Stimulated activated CD4-positive, alpha-beta T cell treated with anti-CD3 and anti-CD28 coated beads, Interleukin-2, amount 100 ng/mL, for 24 hours (primary cell): Measurements from ENCODE around the gene ASPSCR1.

Experiments
- DNase-seq, 2 donors: peaks; one replicate each; pipeline ENCODE4 v3.0.0-alpha.2; 2020

The ASPSCR1 gene

DNA sequence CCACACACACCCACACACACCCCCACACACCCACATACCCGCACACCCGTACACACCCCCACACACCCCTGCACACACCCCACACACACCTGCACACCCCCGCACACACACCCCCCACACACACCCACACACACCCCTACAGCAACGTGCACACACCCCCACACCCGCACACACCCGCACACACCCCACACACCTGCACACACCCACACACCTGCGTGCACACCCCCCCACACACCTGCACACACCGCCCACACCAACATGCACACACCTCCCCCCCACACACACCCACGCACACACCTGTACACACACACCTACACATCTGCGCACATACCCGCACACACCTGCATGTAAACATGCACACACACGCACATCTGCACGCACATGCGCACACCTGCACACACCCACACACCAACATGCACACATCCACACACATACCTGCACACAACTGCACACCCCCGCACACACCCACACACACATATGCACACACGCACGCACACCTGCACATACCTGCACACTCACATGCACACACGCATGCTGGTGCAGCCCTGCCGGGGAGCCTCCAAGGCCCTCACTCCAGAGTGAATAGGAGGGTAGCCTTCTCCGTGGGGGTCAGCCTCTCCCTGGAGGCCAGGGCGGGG is 7.5 kb downstream of the ASPSCR1 start:
- no peak for DNase-seq

DNA sequence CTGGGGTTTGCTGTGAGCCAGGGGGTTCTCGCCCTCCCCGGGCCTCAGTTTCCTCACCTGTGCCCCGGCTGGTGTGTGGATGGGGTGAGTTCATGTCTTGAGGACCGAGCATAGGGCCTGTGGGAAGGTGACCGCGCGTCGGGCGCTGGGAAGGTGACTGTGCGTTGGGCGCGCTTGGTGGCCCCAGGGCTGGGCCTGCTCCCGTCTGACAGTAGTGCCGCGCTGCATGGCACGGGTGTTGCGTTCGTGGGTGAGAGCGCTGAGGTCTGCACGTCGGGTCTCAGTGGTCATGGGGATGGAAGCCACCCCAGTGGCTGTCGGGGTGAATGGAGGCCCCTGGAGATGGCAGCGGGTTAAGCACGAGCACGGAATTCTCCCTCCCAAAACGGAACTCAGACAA is 9.2 kb downstream of the ASPSCR1 start:
- DNase-seq: no peak

DNA sequence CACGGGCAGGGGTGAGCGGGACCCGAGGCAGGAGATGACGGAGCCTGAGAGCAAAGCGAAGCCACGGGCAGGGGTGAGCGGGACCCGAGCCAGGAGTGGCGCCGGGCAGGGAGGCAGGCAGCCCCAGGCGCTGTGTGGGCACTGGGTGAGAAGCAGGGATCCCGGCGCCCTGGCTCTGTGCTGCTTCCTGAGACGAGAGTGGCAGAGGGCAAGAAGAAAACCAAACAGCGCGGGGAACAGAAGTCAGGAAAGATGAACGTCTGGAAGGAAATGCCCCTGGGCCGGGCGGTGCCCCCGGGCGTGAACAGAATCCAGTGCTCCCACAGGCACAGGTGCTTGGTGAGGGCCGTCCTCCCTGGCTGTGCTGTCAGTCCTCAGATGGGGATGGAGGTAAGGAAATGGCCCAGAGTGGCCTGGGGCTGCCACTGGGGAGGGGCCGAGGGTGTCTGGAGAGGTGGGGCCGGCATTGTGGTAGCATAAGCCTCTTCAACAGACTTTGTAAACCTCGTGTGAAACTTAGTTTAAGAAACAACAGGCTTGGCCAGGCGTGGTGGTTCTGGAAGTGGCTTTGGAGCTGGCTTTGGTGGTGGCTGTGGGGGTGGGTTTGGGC is 9.8 kb downstream of the ASPSCR1 start:
- no peak for DNase-seq

DNA sequence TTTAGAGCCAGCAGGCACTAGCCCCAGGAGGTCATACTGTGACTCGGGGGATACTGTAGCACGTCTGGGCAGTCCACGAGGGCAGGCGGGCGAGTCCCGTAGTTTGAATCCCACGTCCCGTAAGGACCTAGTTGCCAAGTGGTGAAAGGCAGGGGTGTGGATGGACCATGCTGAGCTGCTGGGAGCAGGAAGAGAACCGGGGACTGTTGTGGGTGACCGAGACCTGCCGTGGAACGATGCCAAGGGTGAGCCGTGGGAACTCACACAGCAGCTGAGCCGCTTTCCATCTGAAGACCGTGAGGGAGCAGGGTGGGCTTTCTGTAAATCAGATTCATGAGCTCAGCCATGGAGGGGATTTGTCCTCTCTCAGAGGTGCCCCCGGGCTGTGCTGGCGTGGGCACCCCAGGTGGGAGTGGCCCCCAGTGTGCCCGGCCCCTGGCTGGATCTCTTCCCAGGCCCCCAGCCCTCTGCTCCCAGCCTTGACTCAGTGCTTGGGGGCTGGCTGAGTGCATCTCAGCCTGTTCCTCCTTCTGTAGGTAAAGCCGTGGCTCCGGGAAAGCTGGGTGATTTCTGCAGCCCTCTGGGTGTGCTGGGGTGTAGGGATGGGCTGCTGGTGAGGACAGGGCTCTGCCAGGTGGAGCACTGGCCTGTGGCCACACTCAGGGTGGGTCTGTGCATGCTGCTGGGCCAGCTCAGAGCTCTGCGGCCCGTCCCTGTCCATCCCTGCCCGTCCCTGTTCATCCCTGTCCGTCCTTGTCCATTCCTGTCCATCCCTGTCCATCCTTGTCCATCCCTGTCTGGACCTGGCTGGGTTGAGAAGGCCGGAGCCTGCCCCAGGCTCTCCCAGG is 13.6 kb downstream of the ASPSCR1 start:
- DNase-seq: no peak

DNA sequence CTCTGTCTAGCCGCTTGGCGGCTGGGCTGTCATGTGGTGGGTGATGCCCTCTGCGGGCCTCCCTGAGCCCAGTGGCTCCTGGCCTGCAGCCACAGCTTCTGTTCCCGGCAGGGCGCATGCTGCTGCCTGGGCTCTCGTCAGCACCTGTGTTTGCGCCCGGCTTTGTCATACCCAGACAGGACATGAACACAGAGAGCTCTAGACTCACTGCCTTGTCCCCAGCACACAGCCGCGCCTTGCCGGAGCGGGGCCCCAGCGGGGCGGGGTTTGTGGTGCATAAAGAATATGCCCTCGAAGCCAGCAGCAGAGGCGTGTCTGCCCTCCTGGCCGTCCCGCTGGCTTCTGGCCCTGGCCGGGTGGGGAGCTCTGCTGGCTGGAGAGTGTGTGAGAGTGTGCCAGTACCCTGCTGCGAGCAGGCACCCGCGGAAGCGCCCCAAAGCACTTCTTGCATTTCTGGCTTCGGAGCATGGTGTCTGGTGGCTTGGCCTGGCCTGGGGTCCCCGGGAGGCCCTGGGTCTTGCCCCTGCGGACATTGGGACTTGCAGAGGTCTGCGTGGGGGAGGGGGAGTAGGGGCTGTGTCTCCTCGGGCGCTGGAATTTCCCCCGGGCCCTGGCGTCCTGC is 14.4 kb downstream of the ASPSCR1 start:
- DNase-seq: no peak

DNA sequence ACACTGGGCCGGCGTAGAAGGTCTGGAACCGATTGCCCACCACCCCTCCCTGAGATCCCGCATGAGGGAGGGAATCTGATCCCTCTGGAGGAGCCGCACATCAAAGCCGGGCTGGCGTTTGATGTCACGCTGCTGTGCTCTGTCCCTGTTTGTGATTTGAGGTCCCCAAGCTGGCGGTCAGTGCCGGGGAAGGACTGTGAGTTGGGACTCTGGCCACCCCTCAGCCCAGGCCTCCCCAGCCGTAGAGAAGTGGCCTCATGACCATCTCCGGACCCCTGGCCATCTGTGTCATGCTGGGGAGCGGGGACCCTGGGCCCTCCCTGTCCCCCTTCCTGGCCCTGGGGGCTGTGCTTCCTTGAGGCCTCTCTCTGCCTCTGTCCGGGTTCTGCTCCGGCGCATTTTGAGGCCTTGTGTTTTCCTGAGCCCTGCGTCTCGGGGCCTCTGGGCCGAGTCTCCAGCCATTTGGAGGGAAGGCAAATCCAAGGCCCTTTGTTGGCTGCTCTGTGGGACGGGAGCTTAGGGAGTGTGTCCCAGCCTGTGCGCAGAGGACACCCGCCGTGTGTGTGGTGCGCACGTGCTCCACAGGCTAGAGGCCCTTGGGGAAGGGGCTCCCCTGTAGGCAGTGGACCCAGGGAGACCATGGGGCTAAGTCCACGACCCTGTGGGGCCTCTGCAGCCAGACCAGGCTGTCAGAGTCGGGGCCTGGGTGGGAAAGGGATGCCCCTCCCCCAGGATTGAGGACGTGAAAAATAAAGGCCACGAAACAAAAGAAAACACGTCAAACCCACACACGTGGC is 15.1 kb downstream of the ASPSCR1 start:
- no peak for DNase-seq

DNA sequence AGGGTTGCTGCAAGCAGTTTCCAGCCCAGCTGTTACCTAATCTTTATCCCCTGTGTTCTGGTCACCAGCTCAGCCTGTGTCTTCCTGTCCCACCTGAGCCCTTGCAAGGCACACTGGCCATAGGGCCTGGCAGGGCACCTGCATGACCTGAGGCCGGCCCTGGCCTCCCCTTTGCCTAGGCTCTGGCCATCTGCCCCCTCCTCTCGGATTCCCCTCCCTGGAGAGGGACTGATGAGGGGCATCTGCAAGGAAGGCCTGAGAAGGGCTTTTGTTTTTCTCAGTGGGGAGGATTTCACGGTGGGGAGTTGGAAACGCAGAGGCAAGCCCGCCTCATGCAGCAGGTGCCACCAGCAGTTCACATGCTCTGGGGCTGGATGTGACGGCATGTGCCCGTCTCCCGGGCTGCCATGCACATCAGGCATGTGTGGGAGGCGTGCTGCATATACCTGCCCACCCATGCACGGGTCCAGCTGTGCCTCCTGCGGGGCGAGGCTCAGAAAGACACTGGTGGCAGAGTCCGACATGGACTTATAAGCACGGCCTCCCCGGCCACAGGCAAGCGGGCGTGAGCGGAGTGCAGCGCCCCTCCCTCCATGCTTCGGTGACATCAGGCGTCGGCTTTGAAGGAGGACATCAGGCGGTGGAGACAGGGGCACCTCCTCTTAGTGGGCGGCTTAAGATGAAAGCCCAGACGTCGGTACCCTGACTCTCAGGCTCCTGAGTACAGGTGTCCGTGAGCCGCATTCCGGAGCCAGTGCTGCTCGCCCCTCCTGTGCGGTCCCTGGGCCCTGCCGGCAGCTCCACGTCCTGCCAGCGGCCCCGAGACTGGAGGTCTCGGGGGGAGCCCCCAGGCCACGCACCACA is 16.5 kb downstream of the ASPSCR1 start:
- DNase-seq: no peak

DNA sequence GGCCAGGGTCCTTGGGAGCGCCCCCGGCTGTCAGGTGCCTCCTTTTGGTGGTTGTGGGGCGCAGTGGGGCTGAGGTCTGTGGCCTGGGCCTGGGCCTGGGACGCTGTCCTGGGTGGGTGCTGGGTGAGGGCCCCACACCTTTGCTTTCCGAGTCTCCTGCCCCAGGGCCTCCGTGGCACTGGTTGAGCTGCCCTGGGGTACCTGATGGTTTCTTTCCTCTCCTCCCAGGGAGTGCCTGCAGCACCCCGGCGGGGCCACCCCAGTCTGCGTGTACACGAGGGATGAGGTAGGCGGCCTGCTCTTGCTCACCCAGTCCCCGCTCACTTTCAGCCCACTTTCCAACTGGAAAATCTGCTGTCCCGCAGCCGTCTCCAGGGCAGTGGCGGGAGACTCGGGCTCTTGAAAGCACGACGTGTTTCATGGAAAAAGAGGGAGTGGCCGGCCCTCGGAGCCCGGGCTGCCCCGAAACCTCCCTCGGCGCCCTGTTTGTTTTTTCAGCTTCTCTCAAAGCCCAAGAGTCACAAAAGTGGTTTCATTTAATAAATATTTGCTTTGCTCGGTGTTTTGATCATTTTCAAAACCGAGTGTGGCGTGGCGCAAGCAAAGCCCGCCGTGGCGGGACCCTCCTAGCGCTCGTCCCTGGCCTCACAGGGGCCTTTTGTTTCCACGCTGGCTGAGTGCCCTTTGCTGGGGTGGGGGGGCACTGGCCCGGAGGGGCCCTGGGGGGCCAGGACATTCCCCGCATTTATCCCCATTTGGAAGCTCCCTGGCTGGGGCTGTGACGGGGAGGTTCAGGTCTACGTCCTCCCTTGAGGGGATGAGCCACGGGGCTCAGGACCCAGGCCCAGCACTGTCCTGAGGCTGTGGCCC is 17.4 kb downstream of the ASPSCR1 start:
- DNase-seq: no peak

DNA sequence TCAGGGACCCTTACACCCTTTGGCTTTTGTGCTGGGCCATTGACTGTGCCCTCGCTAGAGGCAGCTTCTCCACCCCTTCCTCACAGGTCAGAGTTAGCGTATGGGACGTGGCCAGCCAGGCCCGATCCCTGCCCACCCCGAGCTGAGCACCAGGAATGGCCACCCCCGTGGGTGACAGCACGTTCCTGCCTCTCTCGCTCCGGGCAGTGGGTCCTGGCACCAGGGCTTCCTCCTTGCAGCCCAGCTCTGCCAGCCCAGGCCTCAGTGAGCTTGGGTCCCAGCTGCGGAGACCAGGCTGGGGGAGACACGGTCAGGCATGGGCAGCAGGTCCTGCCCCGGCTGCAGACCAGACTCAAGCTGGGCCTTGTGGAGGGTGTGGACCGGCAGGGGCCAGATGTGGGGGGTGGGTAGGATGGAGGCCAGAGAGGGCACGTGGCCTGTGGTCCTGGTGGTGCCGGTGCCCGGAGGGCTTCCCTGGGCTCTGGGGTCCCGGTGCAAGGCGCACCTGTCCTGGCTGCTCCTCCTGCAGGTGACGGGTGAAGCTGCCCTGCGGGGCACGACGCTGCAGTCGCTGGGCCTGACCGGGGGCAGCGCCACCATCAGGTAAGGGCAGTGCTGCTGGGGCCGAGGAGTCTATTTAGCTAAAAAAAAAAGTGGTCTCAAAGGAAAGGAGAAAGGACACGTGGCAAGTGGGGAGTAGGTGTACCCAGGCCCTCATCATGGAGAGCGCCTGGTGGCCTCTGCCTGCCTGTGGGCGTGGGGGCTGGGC is 18.2 kb downstream of the ASPSCR1 start:
- no peak for DNase-seq

DNA sequence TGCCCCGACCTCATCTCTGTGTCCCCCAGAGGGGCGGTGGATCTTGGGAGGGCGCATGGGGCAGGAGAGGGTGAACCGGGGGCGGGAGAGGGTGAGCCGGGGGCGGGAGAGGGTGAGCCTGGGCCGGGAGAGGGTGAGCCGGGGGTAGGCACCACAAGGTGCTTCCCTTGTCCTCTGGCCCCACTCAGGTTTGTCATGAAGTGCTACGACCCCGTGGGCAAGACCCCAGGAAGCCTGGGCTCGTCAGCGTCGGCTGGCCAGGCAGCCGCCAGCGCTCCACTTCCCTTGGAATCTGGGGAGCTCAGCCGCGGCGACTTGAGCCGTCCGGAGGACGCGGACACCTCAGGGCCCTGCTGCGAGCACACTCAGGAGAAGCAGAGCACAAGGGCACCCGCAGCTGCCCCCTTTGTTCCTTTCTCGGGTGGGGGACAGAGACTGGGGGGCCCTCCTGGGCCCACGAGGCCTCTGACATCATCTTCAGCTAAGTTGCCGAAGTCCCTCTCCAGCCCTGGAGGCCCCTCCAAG is 18.9 kb downstream of the ASPSCR1 start:
- DNase-seq: no peak

DNA sequence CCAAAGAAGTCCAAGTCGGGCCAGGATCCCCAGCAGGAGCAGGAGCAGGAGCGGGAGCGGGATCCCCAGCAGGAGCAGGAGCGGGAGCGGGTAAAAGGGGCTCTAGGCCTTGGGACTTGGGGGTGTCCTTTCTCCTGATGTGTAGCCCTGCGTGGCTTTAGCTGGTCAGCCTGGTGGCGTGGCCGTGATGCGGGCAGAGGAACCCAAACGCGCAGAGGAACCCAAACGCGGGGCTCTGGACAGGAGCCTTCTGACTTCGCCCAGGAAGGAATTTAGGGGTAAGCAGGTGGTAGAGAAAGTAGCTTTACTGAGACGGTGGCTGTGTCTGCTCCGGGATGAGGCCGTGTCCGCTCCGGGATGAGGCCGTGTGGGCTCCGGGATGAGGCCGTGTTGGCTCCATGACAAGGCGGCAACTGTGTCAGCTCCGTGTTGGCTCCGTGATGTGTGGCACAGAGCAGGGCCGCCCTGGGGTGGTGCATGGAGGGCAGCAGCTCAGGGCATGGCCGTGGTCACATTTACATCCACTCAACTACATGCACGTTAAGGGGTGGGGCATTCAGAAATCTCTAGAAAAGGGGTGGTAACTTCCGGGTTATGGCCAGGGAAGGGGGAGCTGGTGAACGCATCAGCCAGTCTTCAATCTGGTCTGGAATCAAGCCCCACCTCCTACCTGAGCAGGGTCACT is 19.5 kb downstream of the ASPSCR1 start:
- no peak for DNase-seq

DNA sequence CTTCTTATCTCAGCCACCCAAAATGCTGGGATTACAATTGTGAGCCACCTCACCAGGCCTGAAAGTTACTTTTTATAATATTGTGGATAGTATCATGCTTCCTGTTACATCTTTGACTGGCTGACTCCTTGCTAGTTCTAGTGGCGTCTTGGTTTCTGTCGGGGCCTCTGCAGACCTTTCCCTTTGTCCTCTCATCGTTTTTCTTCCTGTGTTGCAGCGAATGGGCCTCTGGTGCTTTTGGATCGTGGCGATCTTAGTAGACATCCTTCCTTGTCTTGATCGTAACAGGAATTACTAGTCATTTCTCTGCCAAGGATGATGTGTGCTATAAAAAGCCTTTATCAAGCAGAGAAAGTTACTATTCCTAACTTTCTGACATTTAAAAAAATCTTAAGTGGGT is 20.8 kb downstream of the ASPSCR1 start:
- no peak for DNase-seq

DNA sequence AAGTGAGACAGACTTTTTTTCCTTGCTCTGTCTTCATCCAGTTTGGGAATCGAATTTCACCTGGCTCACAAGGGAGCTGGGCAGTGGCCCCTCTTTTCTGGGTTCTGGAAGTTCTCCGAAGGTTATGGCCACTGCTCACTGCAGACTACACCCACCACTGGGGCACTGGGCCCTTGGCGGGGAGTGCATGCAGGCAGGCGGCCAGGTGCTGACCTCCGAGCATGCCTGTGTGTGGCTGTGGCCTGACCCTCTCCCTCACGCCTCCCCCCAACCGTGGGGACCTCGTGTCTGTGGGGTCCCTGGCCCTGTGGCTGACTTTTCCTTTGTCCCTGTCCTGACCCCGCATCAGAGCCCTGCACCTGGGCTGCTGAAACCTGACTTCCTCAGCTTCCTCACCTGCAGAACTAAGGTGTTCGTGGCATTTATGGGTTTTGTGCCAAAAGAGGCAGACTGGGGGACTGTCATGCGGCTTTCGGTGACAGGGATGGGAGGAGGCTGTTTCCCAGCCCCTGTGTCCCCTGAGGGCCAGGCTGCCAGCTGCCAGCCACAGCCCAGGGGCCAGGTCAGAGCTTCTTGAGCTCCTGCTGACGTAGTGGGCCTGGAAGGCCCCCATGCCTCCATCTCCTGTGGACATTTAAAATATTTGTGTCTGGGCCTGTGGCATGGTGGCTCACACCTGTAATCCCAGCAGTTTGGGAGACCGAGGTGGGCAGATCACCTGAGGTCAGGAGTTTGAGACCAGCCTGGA is 21.4 kb downstream of the ASPSCR1 start:
- DNase-seq: no peak

DNA sequence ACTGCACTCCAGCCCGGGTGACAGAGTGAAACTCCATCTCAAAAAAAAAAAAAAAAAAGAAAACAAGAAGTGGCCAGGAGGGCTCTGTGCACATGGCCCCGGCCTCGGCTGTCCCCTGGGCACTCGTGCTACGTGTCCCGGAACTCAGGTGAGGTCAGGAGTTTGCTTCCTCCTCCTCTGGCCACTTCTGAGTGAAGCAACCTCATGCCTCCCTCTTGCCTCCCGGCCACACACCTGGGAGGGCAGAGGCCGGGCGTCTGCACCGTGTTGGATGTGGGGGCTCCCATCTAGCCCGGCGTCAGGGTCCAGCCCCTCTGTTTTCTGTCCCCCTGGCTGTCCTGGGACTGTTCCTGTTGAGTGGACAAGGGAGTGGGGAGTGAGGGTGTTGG is 22.2 kb downstream of the ASPSCR1 start:
- DNase-seq: no peak

DNA sequence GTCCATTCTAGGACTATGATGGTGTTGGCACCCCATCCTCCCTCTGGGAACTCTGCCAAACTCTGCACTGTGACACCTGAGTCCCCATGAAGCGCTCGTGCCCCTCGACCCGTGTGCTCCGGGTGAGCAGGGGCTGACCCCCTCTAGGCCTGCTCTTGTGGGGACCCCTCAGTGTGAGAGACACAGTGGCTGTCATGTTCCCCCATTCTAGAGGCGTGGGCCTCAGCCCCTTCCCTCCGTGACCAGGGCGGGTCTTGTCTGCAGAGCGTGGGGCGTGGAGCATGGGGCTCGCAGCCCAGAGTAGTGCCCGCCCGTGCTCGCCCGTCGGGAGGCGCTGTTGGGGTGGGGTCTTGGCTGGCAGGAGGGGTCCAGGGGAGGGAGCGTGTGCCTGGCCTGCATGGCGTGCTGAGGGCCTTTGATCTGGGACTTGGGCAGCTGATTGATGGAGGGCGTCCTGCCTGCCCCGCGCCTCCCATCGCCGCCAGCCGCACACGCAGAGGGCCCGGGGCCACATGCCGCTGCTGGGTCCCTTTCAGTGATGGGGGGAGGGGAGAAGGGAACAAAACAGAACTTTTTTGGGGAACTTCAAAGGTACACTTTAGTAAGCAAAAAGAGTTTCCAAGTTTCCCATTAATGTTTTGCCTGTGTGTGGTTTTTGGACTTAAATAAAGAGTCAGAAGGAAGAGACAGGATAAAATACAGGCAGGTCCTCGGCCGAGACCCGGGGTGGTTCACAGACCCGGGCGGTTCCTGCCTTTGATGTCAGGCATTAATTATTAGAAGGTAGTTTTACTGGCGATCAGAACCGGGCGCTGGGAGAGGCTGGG is 22.8 kb downstream of the ASPSCR1 start:
- no peak for DNase-seq

DNA sequence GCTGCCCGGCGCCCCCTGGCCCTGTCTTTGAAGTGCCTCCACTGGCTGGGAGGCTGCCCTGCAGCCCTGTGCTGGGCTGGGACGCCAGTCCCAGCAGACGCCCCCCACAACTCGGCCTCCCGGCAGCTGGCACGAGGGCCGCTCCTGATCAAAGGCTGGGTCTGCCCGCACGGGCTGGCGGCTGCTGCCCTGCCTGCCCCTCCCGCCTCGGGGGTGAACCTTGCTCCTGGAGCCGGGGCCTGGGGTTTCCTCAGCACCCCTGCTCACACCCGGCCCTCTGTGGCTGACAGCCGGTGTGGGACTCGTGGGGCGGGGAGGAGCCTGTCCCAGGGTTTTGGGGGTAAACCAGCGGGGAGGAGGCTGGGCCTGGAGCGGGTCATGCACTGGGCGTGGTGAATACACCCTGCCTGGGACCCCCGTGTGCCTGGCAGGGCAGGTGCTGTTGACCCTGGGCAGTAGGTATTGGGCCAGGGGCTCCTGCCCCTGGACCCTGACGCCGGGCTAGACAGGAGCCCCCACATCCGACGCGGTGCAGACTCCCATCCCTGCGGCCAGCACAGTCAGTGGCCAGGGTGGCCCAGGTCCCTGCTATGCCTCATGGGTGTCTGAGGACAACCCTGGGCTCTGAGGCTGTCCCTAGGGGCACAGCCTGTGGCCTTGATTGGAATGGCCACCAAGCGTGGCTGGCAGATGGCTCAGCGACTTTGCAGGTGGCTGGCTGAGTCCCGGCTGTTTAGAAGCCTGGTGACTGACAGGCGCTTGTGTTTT is 23.6 kb downstream of the ASPSCR1 start:
- no peak for DNase-seq
